ENCODE results near the gene KNSTRN. TPM values are rescaled to one million over a fixed set of nuclear protein-coding genes. Genes with fewer than 3 reads are reported as not detected.
A peak's percentile ranks its signal among the peaks of the same experiment; 100 is the strongest.

KNSTRN gene
- total RNA-seq, 4 donors from 2014 or later = 216 to 342 (median 251) TPM

DNA sequence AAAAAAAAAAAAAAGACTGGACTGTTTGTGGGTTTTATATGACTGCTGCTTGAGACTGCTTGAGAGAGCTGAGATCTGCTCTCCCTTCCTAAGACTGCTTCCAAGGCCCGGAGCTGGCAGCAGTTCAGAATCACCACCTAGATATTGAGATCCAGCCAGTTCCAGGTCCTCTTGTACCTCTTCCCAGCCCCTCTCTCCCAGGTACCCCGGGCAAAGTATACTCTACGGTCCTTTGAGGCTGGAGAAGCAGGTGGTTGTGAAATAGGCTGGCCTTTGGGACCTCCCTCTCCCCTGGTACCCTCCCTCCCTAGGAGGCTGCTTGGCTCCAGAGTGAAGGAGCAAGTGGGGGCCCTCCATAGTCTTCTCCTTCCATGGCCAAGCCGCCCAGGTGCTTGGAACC is 45.7 kb downstream of the KNSTRN start:
- H3K9me3 ChIP-seq = no peaks in the 10 kb centered on the region
- no peak overlapping the region for H3K27ac ChIP-seq
- intact Hi-C loops (cut with DNase I) = loop anchor here (10.0 kb wide), 1 partner anchor 63 kb away; no protein-coding TSS in a partner anchor
- WGBS, 2 donors = 28 to 41% methylated on average over 3 to 4 of the region's 4 CpGs
- H3K36me3 ChIP-seq = no peaks in the 10 kb centered on the region
- peak; percentile 80 to 85 for DNase-seq
- H3K27me3 ChIP-seq = no peaks in the 10 kb centered on the region
- no peak overlapping the region for H3K4me3 ChIP-seq (replicated peaks in 1 of 3)
- TF ChIP-seq, protein P1, sequence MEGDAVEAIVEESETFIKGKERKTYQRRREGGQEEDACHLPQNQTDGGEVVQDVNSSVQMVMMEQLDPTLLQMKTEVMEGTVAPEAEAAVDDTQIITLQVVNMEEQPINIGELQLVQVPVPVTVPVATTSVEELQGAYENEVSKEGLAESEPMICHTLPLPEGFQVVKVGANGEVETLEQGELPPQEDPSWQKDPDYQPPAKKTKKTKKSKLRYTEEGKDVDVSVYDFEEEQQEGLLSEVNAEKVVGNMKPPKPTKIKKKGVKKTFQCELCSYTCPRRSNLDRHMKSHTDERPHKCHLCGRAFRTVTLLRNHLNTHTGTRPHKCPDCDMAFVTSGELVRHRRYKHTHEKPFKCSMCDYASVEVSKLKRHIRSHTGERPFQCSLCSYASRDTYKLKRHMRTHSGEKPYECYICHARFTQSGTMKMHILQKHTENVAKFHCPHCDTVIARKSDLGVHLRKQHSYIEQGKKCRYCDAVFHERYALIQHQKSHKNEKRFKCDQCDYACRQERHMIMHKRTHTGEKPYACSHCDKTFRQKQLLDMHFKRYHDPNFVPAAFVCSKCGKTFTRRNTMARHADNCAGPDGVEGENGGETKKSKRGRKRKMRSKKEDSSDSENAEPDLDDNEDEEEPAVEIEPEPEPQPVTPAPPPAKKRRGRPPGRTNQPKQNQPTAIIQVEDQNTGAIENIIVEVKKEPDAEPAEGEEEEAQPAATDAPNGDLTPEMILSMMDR (IDR thresholded peaks at IDR 0.05) = no peak
- TF ChIP-seq POLR2A (IDR thresholded peaks at IDR 0.05) = no peak
- no peaks in the 10 kb centered on the region for H3K4me1 ChIP-seq

GRCh38 chr15:40429068-40429710 is 46.7 kb downstream of the KNSTRN start:
- DNase-seq = no peak

GRCh38 chr15:40430271-40430805 is 47.8 kb downstream of the KNSTRN start:
- Histone ChIP-seq H3K9me3 (no peaks in the 10 kb centered on the region), H3K36me3 (no peaks in the 10 kb centered on the region), H3K4me3 (replicated peaks in 1 of 3) (no peak overlapping the region), H3K27me3 (no peaks in the 10 kb centered on the region), H3K27ac (no peak overlapping the region), H3K4me1 (no peaks in the 10 kb centered on the region)
- no peak for DNase-seq
- no peak for TF ChIP-seq POLR2A (IDR thresholded peaks at IDR 0.05)
- TF ChIP-seq, protein P1 (IDR thresholded peaks at IDR 0.05) = no peak
- WGBS, 2 donors = 78 to 81% methylated on average over 10 of the region's 10 CpGs
- intact Hi-C loops (cut with DNase I) = no loop called here

More at GRCh38 chr15:40429068-40429710, 46.7 kb downstream of the KNSTRN start:
- intact Hi-C loops (cut with DNase I) = loop anchor here (10.0 kb wide), 1 partner anchor 64 kb away; no protein-coding TSS in a partner anchor
- Histone ChIP-seq H3K36me3 (no peaks in the 10 kb centered on the region), H3K4me1 (no peaks in the 10 kb centered on the region), H3K4me3 (replicated peaks in 1 of 3) (no peak overlapping the region), H3K27me3 (no peaks in the 10 kb centered on the region), H3K27ac (no peak overlapping the region), H3K9me3 (no peaks in the 10 kb centered on the region)
- TF ChIP-seq POLR2A (IDR thresholded peaks at IDR 0.05) = no peak
- TF ChIP-seq, protein P1 (IDR thresholded peaks at IDR 0.05) = no peak
- WGBS, 2 donors = 89 to 92% methylated on average over 9 to 10 of the region's 10 CpGs

- Histone ChIP-seq H3K27me3 (no peaks in the 10 kb centered on the region), H3K4me1 (peaks cover 11 to 31% of the 10 kb centered on the region in 2 donors), H3K27ac (no peak overlapping the region), H3K4me3 (replicated peaks in 1 of 3) (no peak overlapping the region), H3K36me3 (no peaks in the 10 kb centered on the region), H3K9me3 (no peaks in the 10 kb centered on the region)
- TF ChIP-seq, protein P1 (IDR thresholded peaks at IDR 0.05) = no peak
- no peak for TF ChIP-seq POLR2A (IDR thresholded peaks at IDR 0.05)
- intact Hi-C loops (cut with DNase I) = no loop called here
- no peak for DNase-seq
- WGBS, 2 donors = 57 to 62% methylated on average over 19 to 20 of the region's 20 CpGs
Observed at GRCh38 chr15:40435023-40435709, 52.6 kb downstream of the KNSTRN start.

GRCh38 chr15:40435710-40436089 is 53.2 kb downstream of the KNSTRN start:
- DNase-seq = no peak
- WGBS, 2 donors = 18 to 21% methylated on average over 11 to 15 of the region's 15 CpGs
- no peak for TF ChIP-seq POLR2A (IDR thresholded peaks at IDR 0.05)
- TF ChIP-seq, protein P1 (IDR thresholded peaks at IDR 0.05) = no peak
- Histone ChIP-seq H3K4me1 (peaks cover 11 to 31% of the 10 kb centered on the region in 2 donors), H3K4me3 (replicated peaks in 1 of 3) (peak overlapping the region in 1 of 3 donors; percentile 27), H3K9me3 (no peaks in the 10 kb centered on the region), H3K27ac (no peak overlapping the region), H3K27me3 (no peaks in the 10 kb centered on the region), H3K36me3 (no peaks in the 10 kb centered on the region)
- intact Hi-C loops (cut with DNase I) = no loop called here

Data from thyroid gland (tissue), 4 donors.